Stimulated activated CD4-positive, alpha-beta T cell treated with anti-CD3 and anti-CD28 coated beads, Interleukin-12 subunit alpha, Interleukin-12 subunit beta, amount 100 ng/mL, for 48 hours (primary cell): ENCODE results near the gene NDUFS4.
"Not testable (repeated sequence)": the region's sequence is repeated elsewhere in the genome, so short reads cannot be mapped to it uniquely, and the experiment has no call there.

ENCODE experiments used
- DNase-seq, 3 donors: peaks; one replicate each; pipeline ENCODE4 v3.0.0-alpha.2; 2020; ENCODE audit warnings: low read depth in 2 of 3, low spot score in 1 of 3

The NDUFS4 gene

GRCh38 chr5:53560506-53561191, at the start of gene NDUFS4:
TSS of gene NDUFS4 (plus strand) at chr5:53560639. CDS start at chr5:53560663, 24 bp downstream.
- peak; percentile 59 to 81 (median 79) for DNase-seq

- no peak for DNase-seq
Measured at GRCh38 chr5:53512539-53512938, 47.9 kb upstream of the NDUFS4 start.

GRCh38 chr5:53515988-53516387, 44.5 kb upstream of the NDUFS4 start:
- DNase-seq = no peak

- no peak for DNase-seq
Measured at GRCh38 chr5:53520813-53521212, 39.6 kb upstream of the NDUFS4 start.

- DNase-seq = no peak
Measured at GRCh38 chr5:53537711-53538110, 22.7 kb upstream of the NDUFS4 start.

- DNase-seq = not testable (repeated sequence)
Measured at GRCh38 chr5:53540739-53541138, 19.7 kb upstream of the NDUFS4 start.

- no peak for DNase-seq
Measured at GRCh38 chr5:53541859-53542258, 18.6 kb upstream of the NDUFS4 start.

- DNase-seq = no peak
Measured at GRCh38 chr5:53542926-53543325, 17.5 kb upstream of the NDUFS4 start.

- DNase-seq = no peak
Measured at GRCh38 chr5:53543401-53543800, 17.0 kb upstream of the NDUFS4 start.

GRCh38 chr5:53545744-53546143, 14.7 kb upstream of the NDUFS4 start:
- DNase-seq = no peak

GRCh38 chr5:53547226-53547625, 13.2 kb upstream of the NDUFS4 start:
- no peak for DNase-seq

GRCh38 chr5:53548501-53548900, 11.9 kb upstream of the NDUFS4 start:
- DNase-seq = not testable (repeated sequence)

- no peak for DNase-seq
Measured at GRCh38 chr5:53549792-53550191, 10.6 kb upstream of the NDUFS4 start.

- no peak for DNase-seq
Measured at GRCh38 chr5:53552561-53552960, 7.9 kb upstream of the NDUFS4 start.

- no peak for DNase-seq
Measured at GRCh38 chr5:53554444-53554843, 6.0 kb upstream of the NDUFS4 start.

- no peak for DNase-seq
Measured at GRCh38 chr5:53555160-53555559, 5.3 kb upstream of the NDUFS4 start.

- DNase-seq = no peak
Measured at GRCh38 chr5:53556001-53556400, 4.4 kb upstream of the NDUFS4 start.

GRCh38 chr5:53557386-53557785, 3.1 kb upstream of the NDUFS4 start:
- DNase-seq = no peak

GRCh38 chr5:53558966-53559365, 1.5 kb upstream of the NDUFS4 start:
- no peak for DNase-seq

- no peak for DNase-seq
Measured at GRCh38 chr5:53560028-53560427, 411 bp upstream of the NDUFS4 start.

- DNase-seq = no peak
Measured at GRCh38 chr5:53568401-53568800, 8.0 kb downstream of the NDUFS4 start.

GRCh38 chr5:53568871-53569270, 8.4 kb downstream of the NDUFS4 start:
- DNase-seq = no peak

GRCh38 chr5:53569453-53569852, 9.0 kb downstream of the NDUFS4 start:
- DNase-seq = no peak
